CD4-positive, alpha-beta T cell treated with Interleukin-17A for 4 hours (primary cell): ENCODE data around the gene KLRD1.
"Not testable (repeated sequence)": the region's sequence is repeated elsewhere in the genome, so short reads cannot be mapped to it uniquely, and the experiment has no call there.

ENCODE experiments used
- DNase-seq: peaks from one replicate; pipeline ENCODE4 v3.0.0-alpha.2; 2020; ENCODE audit warnings: mixed read lengths

The KLRD1 gene

GRCh38 chr12:10369557-10370415 lies 62.1 kb downstream of the KLRD1 start:
- DNase-seq, result no peak

DNA sequence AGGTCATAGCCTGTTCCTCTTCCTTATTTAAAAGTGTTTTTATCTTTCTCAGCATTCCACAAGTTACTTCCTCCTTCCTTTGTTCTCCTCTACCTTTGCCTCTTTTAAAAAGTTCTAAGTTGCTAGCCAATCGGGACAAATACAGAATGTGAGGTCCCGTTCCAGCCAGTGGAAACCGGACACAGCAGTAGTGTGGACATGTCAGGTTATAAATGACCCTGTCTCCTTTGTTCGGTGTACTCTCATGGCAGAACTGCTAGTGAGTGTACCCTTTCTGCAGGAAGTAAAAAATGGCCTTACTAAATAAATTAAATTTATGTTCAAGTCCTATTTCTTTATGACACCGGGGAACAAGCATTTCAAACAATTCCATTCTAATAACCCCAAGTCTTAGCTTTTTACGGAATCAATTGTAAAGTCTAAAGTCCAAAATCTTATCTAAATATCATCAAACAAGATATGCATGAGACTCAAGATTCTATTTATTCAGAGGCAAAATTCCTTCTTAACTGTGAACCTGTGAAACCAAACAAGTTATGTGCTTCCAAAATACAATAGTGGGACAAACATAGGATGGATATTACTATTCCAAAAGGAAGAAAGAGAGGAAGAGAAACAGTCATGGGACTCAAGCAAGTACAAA lies 64.3 kb downstream of the KLRD1 start:
- DNase-seq, result not testable (repeated sequence)

DNA sequence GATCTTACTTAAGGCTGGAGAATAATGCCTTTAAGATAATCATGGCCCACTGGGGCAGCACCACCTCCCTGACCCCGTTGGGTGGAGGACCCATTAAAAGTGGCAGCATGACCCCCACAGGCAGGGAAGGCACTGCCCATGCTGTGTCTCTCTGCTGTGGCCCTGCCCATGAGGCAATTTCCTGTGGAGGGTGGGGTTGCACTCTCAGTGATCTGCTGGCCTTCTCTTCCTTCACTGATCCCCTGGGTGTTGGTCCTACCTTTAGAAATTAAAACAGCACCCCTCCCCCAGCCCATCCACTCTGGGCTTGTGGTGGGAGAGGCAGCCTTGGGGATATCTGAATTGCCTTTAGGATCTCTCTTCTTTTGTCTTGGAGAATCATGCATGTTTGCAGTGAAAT lies 64.9 kb downstream of the KLRD1 start:
- no peak for DNase-seq

DNA sequence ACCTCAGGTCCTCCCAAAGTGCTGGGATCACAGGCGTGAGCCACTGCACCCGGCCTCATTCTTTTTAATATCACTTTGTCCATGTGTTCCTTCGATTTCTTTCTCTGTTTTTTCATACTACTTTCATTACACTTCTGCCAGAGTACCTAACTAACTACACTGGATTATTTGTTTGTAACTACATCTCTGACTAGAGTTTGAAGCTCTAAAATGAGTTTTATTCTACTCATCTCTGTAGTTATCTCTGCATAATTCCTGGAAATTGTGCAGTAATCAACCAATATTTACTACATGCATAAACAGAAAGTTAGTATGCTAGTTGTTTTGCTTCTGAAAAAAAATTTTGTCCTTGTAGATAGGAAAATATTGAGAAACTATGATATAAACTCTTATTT lies 67.0 kb downstream of the KLRD1 start:
- no peak for DNase-seq

GRCh38 chr12:10378737-10379136 lies 71.1 kb downstream of the KLRD1 start:
- DNase-seq, result not testable (repeated sequence)
